Heart left ventricle (tissue), 13 donors: ENCODE measurements around the gene VRK2.
"Not testable (repeated sequence)": the region's sequence is repeated elsewhere in the genome, so short reads cannot be mapped to it uniquely, and the experiment has no call there.

Experiments used
- CTCF ChIP-seq, 12 donors: fragments of 200-600 bp; sonication (generic) in 4 of 12; IDR thresholded peaks; one replicate each; pipeline versions ENCODE4 v1.5.0 to v1.8.0; 2018 to 2022; ENCODE audit warnings: antibody characterized with exemption in 12 of 12, mild to moderate bottlenecking in 5 of 12
- POLR2A ChIP-seq, 2 donors: fragments of 450-650 bp; IDR thresholded peaks; one replicate each; pipeline ENCODE4 v1.6.1; 2017; ENCODE audit warnings: antibody characterized with exemption in 2 of 2, mild to moderate bottlenecking in 2 of 2, moderate library complexity in 2 of 2
- donor health status: ischemic (EF 13 %, LVEDD 7.1; RV severe dilation, severe dysfunction).
- donor health status: DM: no; HTN: yes; CAD: no.
- donor health status: DM: no; HTN: no; CAD: no.
- donor health status: ischemic (EF 25% LVEDD 6.9; RV normal size, moderate dysfunction).
- donor health status: ischemic (EF 25% LVEDD 5.7; RV mildly dilated, moderate dysfunction).
- donor health status: ischemic (EF 35%, LVEDD 5.7; RV mildly dilated, moderate dysfunction).
- donor health status: nonischemic (EF 11% LVEDD 7.7; RV severe dilation, severe dysfunction).
- donor health status: DM: yes; HTN: yes; CAD: no.
- donor health status: PGD.
- donor health status: ischemic (EF 29% LVEDD 5.4; RV normal size, mild dysfunction).
- donor health status: nonischemic (EF 23%, LVEDD 6.1; RV moderate dilation, normal function).

GRCh38 chr2:58177187-58177586 lies 130.6 kb downstream of the VRK2 start:
- TF ChIP-seq POLR2A, CTCF (IDR thresholded peaks at IDR 0.05): not testable (repeated sequence)
